ENCODE measurements around the gene MAP7. TPM values are rescaled to one million over a fixed set of nuclear protein-coding genes. Genes with fewer than 3 reads are reported as not detected.

The MAP7 gene
- total RNA-seq, 4 donors from 2014 or later: 0.29 to 6.8 (median 1.1) TPM

DNA sequence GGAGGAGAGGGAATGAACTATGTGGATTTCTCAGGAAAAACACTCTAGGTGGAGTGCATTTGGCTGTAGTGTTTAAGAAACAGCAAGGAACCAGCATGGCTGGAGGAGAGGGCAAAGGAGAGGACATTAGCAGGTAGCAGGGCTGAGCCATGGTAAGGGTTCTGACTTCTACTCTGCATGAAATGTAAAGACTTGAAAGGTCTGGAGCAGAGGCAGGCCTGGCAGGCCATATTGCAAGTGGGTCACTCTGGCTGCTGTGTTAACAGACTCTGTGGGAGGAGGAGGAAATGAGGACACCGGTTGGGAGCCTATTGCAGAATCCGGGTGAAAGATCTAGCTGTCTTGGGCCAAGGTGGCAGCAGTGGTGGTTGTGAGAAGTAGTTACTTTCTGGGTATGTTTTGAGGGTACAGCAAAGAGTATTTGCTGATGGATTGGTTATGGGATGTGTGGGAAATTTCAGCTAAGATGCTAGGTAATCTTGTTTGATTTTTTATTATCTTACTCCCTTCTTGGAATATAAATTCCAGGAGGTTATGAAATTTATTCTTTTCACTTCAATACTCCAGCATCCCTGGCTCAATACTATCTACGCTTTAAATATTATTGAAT is 144.7 kb downstream of the MAP7 start:
- H3K27me3 ChIP-seq: no peaks in the 10 kb centered on the region
- DNase-seq: no peak
- TF ChIP-seq, protein P1, sequence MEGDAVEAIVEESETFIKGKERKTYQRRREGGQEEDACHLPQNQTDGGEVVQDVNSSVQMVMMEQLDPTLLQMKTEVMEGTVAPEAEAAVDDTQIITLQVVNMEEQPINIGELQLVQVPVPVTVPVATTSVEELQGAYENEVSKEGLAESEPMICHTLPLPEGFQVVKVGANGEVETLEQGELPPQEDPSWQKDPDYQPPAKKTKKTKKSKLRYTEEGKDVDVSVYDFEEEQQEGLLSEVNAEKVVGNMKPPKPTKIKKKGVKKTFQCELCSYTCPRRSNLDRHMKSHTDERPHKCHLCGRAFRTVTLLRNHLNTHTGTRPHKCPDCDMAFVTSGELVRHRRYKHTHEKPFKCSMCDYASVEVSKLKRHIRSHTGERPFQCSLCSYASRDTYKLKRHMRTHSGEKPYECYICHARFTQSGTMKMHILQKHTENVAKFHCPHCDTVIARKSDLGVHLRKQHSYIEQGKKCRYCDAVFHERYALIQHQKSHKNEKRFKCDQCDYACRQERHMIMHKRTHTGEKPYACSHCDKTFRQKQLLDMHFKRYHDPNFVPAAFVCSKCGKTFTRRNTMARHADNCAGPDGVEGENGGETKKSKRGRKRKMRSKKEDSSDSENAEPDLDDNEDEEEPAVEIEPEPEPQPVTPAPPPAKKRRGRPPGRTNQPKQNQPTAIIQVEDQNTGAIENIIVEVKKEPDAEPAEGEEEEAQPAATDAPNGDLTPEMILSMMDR (IDR thresholded peaks at IDR 0.05): no peak
- no peak for TF ChIP-seq POLR2A (IDR thresholded peaks at IDR 0.05)
- no peaks in the 10 kb centered on the region for H3K4me1 ChIP-seq
- intact Hi-C loops (cut with DNase I; ENCODE audit: low total_unique reads): no loop called here
- no peaks in the 10 kb centered on the region for H3K9me3 ChIP-seq
- H3K36me3 ChIP-seq: no peaks in the 10 kb centered on the region
- no peak overlapping the region for H3K27ac ChIP-seq
- no peak overlapping the region for H3K4me3 ChIP-seq

DNA sequence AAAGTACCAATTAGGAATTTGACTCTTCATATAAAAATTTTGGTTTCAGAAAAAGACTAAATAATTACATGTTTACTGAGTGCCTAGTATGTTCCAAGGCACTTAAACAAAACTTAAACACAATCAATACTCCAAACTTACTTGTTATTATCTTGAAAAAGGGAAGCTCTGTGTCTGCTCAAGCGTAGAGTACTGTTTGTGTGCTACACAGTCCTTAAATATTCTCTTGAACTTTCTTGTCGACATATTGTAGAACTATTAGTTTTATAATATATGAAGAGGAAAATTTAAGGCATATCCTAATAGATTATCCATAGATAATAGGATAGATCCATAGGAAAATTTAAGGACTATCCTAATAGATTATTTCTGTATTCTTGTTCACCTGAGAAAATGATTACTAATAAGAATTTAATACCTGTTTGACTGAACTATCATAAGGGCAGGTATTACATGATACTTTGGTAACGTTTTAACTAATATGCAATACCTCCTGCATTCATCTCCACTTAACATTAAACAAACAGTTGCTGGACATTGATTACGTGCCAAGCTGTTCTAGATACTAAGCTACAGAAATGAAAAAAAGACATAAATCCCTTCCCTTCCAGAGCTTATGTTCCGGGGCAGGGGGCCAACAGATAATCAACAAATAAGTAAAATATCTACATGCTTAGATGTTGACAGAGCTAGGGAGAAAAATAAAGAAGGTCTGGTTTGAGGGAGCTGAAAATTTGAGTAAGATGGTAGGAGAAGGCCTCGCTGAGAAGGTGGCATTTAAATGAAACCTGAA is 145.4 kb downstream of the MAP7 start:
- no peaks in the 10 kb centered on the region for H3K4me1 ChIP-seq
- intact Hi-C loops (cut with DNase I; ENCODE audit: low total_unique reads): no loop called here
- H3K9me3 ChIP-seq: no peaks in the 10 kb centered on the region
- DNase-seq: no peak
- H3K27ac ChIP-seq: no peak overlapping the region
- no peak overlapping the region for H3K4me3 ChIP-seq
- TF ChIP-seq, protein P1 (IDR thresholded peaks at IDR 0.05): no peak
- TF ChIP-seq POLR2A (IDR thresholded peaks at IDR 0.05): no peak
- H3K27me3 ChIP-seq: no peaks in the 10 kb centered on the region
- H3K36me3 ChIP-seq: no peaks in the 10 kb centered on the region

DNA sequence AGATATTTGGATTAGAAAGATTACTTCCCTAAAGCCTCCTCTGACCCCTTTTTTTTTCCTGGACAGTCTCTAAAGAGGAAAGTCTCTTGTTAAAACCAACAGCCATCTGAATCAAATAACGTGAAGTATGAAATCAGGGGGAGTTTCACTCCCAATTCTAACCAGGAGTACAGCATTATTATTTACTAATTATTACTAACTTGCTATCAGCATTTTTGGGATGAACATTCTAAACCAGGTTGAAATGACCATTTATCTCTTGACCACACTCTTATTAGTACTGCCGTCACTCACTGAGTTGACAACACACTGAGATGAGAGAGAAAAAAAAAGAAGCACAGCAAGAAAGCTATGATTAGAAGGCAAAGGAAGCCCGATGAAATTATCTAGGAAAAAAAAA is 146.2 kb downstream of the MAP7 start:
- H3K9me3 ChIP-seq: no peaks in the 10 kb centered on the region
- intact Hi-C loops (cut with DNase I; ENCODE audit: low total_unique reads): no loop called here
- H3K27me3 ChIP-seq: no peaks in the 10 kb centered on the region
- H3K4me1 ChIP-seq: no peaks in the 10 kb centered on the region
- no peaks in the 10 kb centered on the region for H3K36me3 ChIP-seq
- no peak for TF ChIP-seq POLR2A (IDR thresholded peaks at IDR 0.05)
- TF ChIP-seq, protein P1 (IDR thresholded peaks at IDR 0.05): no peak
- peak overlapping the region in 1 of 2 donors; percentile 74 for H3K27ac ChIP-seq
- H3K4me3 ChIP-seq: no peak overlapping the region
- DNase-seq: no peak

DNA sequence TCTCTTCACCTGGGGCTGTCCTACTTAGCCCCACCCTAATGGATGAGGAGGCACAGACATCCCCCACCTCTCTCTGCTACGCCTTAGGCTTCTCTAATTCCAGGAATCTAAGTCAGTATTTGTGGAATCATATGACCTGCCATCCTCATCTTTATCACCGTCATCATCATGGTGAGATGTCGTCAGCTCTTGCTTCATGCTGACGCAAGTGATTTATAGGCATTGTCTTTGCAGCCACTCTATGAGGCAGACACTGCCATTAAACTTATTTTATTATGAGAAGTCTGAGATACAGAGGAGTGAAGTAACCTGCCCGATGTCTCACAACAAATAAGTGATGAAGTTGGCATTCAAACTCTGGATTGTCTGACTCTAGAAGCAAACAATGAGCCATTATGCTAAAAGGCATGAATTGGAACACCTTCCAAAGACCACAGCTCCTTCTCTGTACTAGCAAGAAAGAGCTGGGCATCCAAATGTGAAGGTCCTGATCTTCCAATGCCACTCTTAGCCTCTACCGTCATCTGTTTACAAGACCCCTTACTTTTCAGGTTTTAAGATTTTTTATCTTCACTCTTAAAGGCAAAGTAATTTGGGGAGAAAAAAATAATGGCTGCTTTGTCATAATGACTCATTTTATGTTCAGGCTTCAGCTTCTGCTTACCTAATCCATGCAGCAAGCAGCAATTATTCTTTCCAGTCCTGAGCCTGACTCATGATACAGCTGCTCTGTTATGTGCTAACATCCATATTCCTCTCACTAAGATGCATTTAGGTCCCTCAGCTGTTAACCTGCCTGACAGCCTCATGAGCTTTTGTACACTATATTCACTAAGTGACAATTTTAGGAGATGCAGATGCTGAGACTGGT is 146.9 kb downstream of the MAP7 start:
- peak overlapping the region in 1 of 2 donors; percentile 74 for H3K27ac ChIP-seq
- H3K4me1 ChIP-seq: no peaks in the 10 kb centered on the region
- no peaks in the 10 kb centered on the region for H3K9me3 ChIP-seq
- DNase-seq: peak; percentile 31 to 56
- H3K27me3 ChIP-seq: no peaks in the 10 kb centered on the region
- no peak overlapping the region for H3K4me3 ChIP-seq
- no peaks in the 10 kb centered on the region for H3K36me3 ChIP-seq
- TF ChIP-seq, protein P1 (IDR thresholded peaks at IDR 0.05): no peak
- TF ChIP-seq POLR2A (IDR thresholded peaks at IDR 0.05): no peak
- intact Hi-C loops (cut with DNase I; ENCODE audit: low total_unique reads): no loop called here
